Endodermal cell (in vitro differentiated cells): ENCODE measurements around the gene CHML. TPM values are rescaled to one million over a fixed set of nuclear protein-coding genes. Genes with fewer than 3 reads are reported as not detected.
A peak's percentile ranks its signal among the peaks of the same experiment; 100 is the strongest.

Experiments
- DNase-seq: peaks from one replicate; pipeline ENCODE4 v3.0.0-alpha.2; 2017
- H3K27ac ChIP-seq: 2 replicates; pipeline ENCODE4 v1.5.1; 2013; ENCODE audit warnings: mild to moderate bottlenecking, low read depth, low read length, moderate library complexity
- H3K27me3 ChIP-seq: 2 replicates; pipeline ENCODE4 v1.6.1; 2013; ENCODE audit warnings: mild to moderate bottlenecking, low read length, moderate library complexity; ENCODE audit not compliant: insufficient read depth, control insufficient read depth, poor library complexity, severe bottlenecking
- H3K36me3 ChIP-seq: 2 replicates; pipeline ENCODE4 v1.7.0; 2013; ENCODE audit warnings: mild to moderate bottlenecking, low read length, moderate library complexity; ENCODE audit not compliant: control insufficient read depth, insufficient read depth
- H3K4me1 ChIP-seq: one replicate; pipeline ENCODE4 v1.7.0; 2013; ENCODE audit warnings: low read length; ENCODE audit not compliant: control insufficient read depth, insufficient read depth
- H3K4me3 ChIP-seq: 2 replicates; pipeline ENCODE4 v1.5.1; 2013; ENCODE audit warnings: mild to moderate bottlenecking, low read length, moderate library complexity
- H3K9ac ChIP-seq: 2 replicates; pipeline ENCODE4 v1.6.1; 2013; ENCODE audit warnings: mild to moderate bottlenecking, low read length, moderate library complexity; ENCODE audit not compliant: poor library complexity, severe bottlenecking; ENCODE audit errors: extremely low read depth
- H3K9me3 ChIP-seq: 2 replicates; pipeline ENCODE4 v1.6.1; 2013; ENCODE audit warnings: mild to moderate bottlenecking, low read length, moderate library complexity; ENCODE audit not compliant: control insufficient read depth
- H3K27ac Mint-ChIP-seq: 2 replicates; pipeline ENCODE4 v1.8.0; 2020; ENCODE audit warnings: mixed read lengths
- H3K27me3 Mint-ChIP-seq: 2 replicates; pipeline ENCODE4 v1.8.0; 2021; ENCODE audit warnings: mild to moderate bottlenecking, mixed read lengths; ENCODE audit not compliant: insufficient read depth
- H3K36me3 Mint-ChIP-seq: 2 replicates; pipeline ENCODE4 v1.8.0; 2020; ENCODE audit warnings: low read depth, mixed read lengths
- H3K4me1 Mint-ChIP-seq: 2 replicates; pipeline ENCODE4 v1.8.0; 2020; ENCODE audit warnings: mixed read lengths
- H3K4me3 Mint-ChIP-seq: 2 replicates; pipeline ENCODE4 v1.8.0; 2020; ENCODE audit warnings: mild to moderate bottlenecking, moderate library complexity, mixed read lengths
- H3K9me3 Mint-ChIP-seq: 2 replicates; pipeline ENCODE4 v1.8.0; 2020; ENCODE audit warnings: mild to moderate bottlenecking, mixed read lengths
- WGBS, 2 experiments: methylation state at CpG; one replicate each; pipeline versions ENCODE4 v1.1.5 to v1.1.7; 2013; ENCODE audit warnings: missing lambda C conversion rate in 2 of 2, mixed read lengths in 1 of 2; ENCODE audit not compliant: insufficient coverage in 1 of 2, insufficient read length in 1 of 2; 5-methylcytosine and 5-hydroxymethylcytosine counted together
- total RNA-seq, 2 donors: library from RNA; stranded (reverse); fragmentation: NEBNext Ultra II Directional in 1 of 2; extraction: Animal tissue kit (Norgen Biotek cat#: 25700) in 1 of 2; gene quantifications; 2 replicates in 1 of 2; 3 replicates in 1 of 2; pipeline ENCODE4 v1.2.1, GENCODE V29; 2021
- TF ChIP-seq, protein P1 (sequence below): fragments of 200-600 bp; sonication (generic); conservative IDR thresholded peaks from 2 replicates; pipeline ENCODE4 v1.5.0; 2021; ENCODE audit warnings: antibody characterized with exemption, mild to moderate bottlenecking

Gene CHML
- total RNA-seq, 2 donors from 2014 or later, result 16.4 to 28.5 TPM

DNA sequence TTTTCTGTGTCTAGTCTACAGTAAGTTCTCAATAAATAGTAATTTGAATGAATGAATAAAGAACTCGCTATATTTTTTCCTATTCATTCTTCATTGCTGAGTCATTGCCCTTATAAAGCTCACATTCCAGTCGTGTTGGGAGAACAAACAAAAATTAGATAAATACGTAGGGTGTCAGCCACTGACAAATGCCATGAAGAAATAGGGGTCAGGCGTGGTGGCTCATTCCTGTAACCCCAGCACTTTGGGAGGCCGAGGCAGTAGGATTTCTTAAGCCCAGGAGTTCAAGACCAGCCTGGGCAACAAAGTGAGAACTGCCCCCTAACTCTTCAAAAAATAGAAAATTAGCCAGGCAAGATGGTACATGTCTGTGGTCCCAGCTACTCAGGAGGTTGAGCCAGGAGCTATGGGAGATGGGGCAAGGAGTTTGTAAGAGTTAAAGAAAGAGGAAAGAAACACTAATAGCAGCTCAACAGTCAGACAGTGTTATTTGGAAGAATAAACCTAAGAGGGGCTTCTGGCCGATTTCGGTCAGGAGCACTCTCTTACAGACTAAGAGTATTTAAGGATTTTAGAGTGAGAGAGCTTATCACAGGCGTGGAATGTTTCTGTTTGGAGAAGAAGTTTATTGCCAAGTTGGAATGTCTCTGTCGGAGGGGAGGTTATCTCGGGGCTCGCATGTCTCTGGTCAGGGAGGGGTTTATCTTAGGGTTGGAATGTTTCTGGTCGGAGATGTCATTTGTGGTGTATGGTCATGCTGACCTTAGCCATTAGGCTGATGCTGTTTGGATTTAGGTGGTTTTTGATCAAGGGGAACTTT is 1.8 kb upstream of the CHML start:
- Mint-ChIP-seq H3K4me3 (no peak overlapping the region), H3K4me1 (peaks cover 18% of the 10 kb centered on the region)

DNA sequence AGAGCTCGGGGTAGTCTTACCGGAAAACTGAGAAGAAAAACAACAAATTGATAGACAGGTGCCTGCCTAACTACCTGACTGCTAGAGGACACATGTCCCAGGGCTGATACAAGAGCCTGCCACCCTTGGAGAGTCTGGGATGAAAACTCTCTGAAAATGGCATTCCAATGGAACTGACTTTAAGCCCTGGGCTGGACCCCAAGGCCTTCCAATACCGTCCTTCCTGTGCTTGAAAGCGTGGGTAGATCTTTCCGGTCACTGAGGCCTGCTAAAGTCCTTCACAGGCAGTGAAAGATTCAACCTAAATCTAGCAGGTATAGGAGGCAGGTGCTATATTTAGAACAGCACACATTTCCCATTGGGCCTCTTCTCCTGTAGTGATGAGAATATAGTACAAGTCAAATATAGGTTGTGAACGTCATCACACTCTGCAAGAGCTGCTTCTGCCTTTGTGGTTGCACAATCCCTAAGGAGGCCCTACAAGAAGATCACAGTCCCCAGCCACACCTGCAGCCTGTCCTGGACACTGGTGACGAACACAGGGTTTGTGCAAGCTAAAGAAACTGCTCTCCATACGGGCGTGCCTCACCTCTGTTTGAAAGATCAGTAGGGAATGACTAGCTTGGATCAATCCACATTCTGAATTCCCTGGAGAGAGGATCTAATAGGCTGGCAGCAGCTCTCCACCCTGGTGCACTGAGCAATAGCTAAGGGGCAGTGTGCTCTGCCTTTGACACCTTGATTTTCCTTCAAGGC is 876 bp upstream of the CHML start:
- H3K27ac ChIP-seq, result no peak overlapping the region

More for the DNA sequence above, 1.8 kb upstream of the CHML start:
- Histone ChIP-seq H3K27ac (no peak overlapping the region), H3K9ac (no peak overlapping the region), H3K9me3 (peaks cover 22% of the 10 kb centered on the region), H3K4me1 (no peaks in the 10 kb centered on the region), H3K27me3 (peaks cover 30% of the 10 kb centered on the region), H3K36me3 (no peaks in the 10 kb centered on the region), H3K4me3 (no peak overlapping the region)
- TF ChIP-seq, protein P1, sequence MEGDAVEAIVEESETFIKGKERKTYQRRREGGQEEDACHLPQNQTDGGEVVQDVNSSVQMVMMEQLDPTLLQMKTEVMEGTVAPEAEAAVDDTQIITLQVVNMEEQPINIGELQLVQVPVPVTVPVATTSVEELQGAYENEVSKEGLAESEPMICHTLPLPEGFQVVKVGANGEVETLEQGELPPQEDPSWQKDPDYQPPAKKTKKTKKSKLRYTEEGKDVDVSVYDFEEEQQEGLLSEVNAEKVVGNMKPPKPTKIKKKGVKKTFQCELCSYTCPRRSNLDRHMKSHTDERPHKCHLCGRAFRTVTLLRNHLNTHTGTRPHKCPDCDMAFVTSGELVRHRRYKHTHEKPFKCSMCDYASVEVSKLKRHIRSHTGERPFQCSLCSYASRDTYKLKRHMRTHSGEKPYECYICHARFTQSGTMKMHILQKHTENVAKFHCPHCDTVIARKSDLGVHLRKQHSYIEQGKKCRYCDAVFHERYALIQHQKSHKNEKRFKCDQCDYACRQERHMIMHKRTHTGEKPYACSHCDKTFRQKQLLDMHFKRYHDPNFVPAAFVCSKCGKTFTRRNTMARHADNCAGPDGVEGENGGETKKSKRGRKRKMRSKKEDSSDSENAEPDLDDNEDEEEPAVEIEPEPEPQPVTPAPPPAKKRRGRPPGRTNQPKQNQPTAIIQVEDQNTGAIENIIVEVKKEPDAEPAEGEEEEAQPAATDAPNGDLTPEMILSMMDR, result no peak
- Mint-ChIP-seq H3K9me3 (peaks cover 22% of the 10 kb centered on the region), H3K27ac (no peak overlapping the region), H3K27me3 (peaks cover 26% of the 10 kb centered on the region), H3K36me3 (peaks cover 2% of the 10 kb centered on the region)
- no peak for DNase-seq
- WGBS, 2 experiments, result 91 to 93% methylated on average over 8 to 12 of the region's 12 CpGs

DNA sequence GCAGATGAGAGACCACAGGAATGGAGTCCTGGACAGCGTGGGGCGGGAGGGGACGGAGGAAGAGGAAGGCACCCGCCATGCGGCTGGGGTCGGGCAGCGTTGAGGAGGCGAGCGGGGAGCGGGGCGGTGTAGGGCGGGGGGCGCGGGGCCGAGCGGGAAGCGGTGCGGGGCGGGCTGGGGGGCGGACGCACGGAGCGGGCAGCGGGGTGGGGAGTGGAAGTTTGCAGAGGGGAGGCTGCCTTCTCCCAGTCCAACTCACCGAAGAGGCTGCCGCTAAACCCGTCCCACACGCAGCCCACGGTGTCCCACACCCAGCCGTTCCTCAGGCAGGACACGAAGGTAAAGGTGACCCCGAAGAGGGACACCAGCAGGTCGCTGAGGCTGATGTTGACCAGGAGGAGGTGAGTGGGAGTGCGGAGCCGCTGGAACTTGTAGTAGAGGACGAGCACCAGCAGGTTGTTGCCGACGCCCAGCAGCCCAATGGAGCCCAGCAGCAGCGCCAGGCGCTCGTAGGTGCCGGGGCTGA is 483 bp downstream of the CHML start:
- Histone ChIP-seq H3K9me3 (peaks cover 22% of the 10 kb centered on the region), H3K27me3 (peaks cover 47% of the 10 kb centered on the region), H3K27ac (peak overlapping the region; percentile 77), H3K9ac (peak overlapping the region; percentile 55), H3K4me1 (no peaks in the 10 kb centered on the region), H3K36me3 (no peaks in the 10 kb centered on the region), H3K4me3 (peak overlapping the region; percentile 83)
- 0% methylated on average over 8 to 31 of the region's 42 CpGs for WGBS, 2 experiments
- DNase-seq, result peak; percentile 84
- TF ChIP-seq, protein P1, result peak; percentile 48
- Mint-ChIP-seq H3K36me3 (peaks cover 15% of the 10 kb centered on the region), H3K27ac (peak overlapping the region; percentile 75), H3K4me1 (peaks cover 18% of the 10 kb centered on the region), H3K4me3 (peak overlapping the region; percentile 72), H3K9me3 (peaks cover 22% of the 10 kb centered on the region), H3K27me3 (peaks cover 41% of the 10 kb centered on the region)

More for the DNA sequence above, 876 bp upstream of the CHML start:
- peaks cover 33% of the 10 kb centered on the region for H3K27me3 Mint-ChIP-seq
- Histone ChIP-seq H3K4me1 (no peaks in the 10 kb centered on the region), H3K9ac (no peak overlapping the region), H3K36me3 (no peaks in the 10 kb centered on the region), H3K27me3 (peaks cover 37% of the 10 kb centered on the region), H3K4me3 (peak overlapping the region; percentile 62), H3K9me3 (peaks cover 22% of the 10 kb centered on the region)
- H3K4me3 Mint-ChIP-seq, result peak overlapping the region; percentile 72
- no peak overlapping the region for H3K27ac Mint-ChIP-seq
- TF ChIP-seq, protein P1, result no peak
- peaks cover 5% of the 10 kb centered on the region for H3K36me3 Mint-ChIP-seq
- H3K9me3 Mint-ChIP-seq, result peaks cover 22% of the 10 kb centered on the region
- peaks cover 18% of the 10 kb centered on the region for H3K4me1 Mint-ChIP-seq
- no peak for DNase-seq
- 92 to 96% methylated on average over 5 to 9 of the region's 9 CpGs for WGBS, 2 experiments
